Measurements from ENCODE around the gene DLX1.

GRCh38 chr2:172085460-172086159, at the start of gene DLX1:
- TF ChIP-seq GATA2 (IDR thresholded peaks at IDR 0.05; ENCODE audit: low read depth, low read length) = no peak
- TF ChIP-seq GATA3 (IDR thresholded peaks at IDR 0.05; ENCODE audit: low read depth, low read length) = no peak
